ENCODE results near the gene ATAD3A.

The ATAD3A gene

DNA sequence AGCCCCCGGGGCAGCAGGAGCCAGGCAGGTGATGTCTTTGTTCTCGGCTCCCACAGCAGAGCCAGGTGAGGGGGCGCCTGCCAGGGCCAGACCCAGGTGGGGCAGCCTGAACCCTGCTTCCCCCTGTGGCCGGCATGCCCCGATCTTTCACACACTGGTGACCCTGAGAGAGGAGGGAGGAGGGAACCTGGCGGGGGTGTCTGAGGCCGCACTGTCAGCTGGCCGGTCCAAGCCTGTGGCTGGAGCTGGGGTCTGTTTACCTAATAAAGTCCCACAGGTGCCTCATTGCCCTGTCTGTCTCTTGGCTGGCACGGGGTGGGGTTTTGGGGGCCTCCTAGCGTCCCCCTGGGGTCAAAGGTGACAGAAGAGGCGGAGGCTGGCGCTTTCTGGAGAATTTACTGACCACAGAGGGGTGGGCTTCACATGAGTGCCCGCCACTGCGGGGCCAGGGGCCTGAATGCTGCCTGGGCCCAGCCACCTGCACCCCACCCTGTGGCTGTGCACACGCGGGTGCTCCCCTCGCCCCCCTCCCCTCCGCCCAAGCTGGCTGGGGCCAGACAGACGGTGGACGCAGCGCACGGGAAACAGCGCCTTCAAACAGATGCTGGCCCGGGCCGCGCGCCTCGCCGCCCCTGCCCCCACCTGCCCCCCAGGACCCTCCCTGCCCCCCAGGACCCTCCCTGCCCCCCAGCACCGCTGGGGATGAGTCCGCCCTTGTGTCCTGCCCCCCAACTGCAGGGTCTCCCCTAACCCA, 22.6 kb downstream of the ATAD3A start:
- DNase-seq (ENCODE audit: low spot score) = peak; percentile 26
- TF ChIP-seq, protein P1, sequence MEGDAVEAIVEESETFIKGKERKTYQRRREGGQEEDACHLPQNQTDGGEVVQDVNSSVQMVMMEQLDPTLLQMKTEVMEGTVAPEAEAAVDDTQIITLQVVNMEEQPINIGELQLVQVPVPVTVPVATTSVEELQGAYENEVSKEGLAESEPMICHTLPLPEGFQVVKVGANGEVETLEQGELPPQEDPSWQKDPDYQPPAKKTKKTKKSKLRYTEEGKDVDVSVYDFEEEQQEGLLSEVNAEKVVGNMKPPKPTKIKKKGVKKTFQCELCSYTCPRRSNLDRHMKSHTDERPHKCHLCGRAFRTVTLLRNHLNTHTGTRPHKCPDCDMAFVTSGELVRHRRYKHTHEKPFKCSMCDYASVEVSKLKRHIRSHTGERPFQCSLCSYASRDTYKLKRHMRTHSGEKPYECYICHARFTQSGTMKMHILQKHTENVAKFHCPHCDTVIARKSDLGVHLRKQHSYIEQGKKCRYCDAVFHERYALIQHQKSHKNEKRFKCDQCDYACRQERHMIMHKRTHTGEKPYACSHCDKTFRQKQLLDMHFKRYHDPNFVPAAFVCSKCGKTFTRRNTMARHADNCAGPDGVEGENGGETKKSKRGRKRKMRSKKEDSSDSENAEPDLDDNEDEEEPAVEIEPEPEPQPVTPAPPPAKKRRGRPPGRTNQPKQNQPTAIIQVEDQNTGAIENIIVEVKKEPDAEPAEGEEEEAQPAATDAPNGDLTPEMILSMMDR (IDR thresholded peaks at IDR 0.05; ENCODE audit: extremely low read depth, missing control alignments) = no peak

DNA sequence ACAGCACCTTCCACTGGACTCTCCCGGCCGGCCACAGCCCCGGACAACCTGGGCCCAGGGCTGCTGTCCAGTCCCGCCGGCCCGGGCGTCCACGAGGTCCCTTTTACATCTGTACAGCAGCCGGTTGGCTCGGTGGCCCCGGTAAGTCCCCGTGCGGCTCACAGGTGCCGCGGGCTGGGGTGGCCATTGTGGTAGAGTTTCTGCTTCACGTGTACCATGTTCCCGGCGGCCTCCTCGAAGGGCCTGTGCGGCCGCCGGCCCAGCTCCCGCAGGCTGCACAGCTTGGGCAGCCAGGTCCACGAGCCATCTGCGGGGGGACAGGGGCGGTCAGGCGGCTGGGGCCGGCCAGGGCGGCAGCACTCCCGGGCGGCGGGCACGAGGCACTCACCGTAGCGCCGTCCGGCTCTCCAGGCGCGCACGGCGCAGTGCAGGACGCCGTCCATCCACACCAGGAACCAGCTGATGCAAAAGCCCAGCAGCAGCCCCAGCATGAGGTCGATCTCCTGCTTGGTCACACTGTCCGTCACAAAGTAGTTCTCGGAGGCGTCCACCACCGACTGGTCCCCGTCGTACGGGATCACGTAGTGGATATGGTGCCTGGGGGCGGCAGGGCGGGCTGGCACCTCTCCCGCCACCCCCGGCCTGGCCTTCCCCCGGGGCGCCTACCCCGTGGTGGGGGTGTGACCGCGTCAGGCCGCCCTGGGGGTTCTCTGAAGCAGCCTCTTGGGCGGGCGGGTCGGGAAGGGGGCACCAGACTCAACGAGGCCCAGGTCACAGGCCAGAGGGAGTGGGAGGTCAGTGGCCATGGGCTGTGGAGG, 23.4 kb downstream of the ATAD3A start:
- TF ChIP-seq, protein P1 (IDR thresholded peaks at IDR 0.05; ENCODE audit: extremely low read depth, missing control alignments) = no peak
- peak; percentile 38 for DNase-seq (ENCODE audit: low spot score)

DNA sequence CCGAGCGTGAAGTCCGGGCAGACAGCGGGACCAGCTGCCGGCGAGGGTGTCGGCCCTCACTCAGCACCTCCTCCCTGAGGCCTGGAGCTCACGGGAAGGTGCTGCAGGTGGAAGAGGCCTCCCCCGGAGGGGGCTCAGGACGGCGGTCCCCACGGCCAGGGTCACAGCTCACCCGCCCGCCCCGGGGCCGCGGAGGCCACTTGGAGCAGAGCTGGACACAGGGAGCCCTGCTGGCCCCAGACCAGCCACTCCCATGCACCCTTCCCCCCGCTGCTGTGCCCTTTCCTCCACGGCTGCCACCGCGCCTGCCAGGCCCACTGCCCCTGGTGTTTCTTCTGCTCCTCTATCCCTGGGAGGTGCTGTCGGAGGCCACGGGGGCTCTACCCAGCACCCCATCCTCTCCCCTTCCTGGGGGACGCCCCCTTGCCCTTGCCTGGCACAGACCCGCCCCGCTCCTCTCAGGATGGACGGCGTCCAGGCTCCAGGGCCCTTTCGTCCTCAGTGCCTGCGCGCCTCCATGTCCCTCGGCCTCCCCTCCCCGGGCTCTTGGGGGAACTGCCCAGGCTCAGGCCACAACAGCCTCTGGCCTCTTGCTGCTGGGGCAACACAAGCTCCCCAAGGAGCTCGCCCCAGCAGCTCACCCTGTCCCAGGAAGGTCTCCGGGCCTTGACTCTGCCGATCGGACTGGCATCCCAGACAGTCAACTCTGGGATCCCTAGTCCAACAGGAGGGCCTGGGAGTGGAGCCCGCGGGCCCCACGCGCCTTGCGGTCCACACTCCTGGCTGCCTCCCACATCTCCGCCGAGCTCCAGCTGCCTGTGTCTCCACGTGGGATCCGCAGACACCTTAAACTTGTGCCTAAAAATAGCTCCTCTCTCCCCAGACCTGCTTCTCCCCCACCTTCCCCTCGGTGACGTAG, 24.3 kb downstream of the ATAD3A start:
- peak; percentile 41 for DNase-seq (ENCODE audit: low spot score)
- TF ChIP-seq, protein P1 (IDR thresholded peaks at IDR 0.05; ENCODE audit: extremely low read depth, missing control alignments) = no peak

DNA sequence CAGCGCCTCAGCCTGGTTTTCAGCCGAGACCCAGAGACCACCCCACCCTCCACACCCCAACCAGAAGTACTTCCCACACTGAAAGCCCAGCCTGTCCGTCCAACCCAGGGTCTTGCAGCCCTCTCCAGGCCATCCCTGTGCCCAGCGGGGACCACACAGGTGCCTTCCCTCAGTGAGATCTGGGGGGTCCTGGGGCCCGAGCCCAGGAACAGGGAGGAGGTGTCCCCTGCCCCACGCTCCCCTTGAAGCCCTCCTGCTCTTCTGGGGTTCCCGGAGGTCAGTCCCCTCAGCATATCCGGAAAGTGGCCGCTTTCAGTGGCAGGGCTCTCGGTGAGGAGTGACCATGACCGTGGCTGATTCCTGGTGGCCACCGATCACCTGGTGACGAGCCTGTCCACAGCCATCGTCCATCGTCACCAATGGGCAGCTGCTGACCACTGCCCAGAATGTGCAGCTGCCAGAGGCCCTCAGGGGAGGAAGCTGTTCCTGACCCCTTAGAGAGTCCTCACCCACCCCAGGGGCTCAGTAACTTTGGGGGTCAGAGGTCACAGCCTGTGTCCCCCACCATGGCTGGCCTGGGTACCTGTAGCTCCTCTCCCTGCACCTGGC, 25.1 kb downstream of the ATAD3A start:
- peak; percentile 24 for DNase-seq (ENCODE audit: low spot score)
- TF ChIP-seq, protein P1 (IDR thresholded peaks at IDR 0.05; ENCODE audit: extremely low read depth, missing control alignments) = no peak

DNA sequence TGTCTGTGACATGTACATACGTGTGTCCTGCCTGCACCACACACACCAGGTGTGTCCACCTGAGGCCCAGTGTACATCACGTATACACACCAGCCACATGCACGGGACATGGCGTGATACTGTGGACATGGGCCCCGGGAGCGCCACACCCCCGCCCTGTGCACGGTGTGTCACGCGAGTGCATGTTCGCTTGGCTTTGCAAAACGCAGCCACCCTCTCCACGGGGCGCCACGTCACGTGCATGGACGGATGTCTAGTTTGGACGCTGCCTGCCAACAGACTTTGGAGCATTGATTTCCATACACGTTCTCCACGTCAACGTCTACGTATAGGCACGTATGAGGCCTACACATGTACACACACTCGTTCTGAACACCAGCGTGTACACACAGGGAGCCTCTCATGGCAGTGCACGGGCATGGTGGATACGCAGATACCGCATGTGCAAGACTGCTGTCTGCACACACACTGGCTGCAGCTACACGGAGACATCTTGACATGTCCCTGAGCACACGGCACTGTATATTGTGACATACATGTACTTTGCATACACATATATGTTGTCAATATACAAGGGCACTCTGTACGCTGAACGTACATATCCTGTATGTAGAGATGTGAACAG, 25.8 kb downstream of the ATAD3A start:
- TF ChIP-seq, protein P1 (IDR thresholded peaks at IDR 0.05; ENCODE audit: extremely low read depth, missing control alignments) = no peak

DNA sequence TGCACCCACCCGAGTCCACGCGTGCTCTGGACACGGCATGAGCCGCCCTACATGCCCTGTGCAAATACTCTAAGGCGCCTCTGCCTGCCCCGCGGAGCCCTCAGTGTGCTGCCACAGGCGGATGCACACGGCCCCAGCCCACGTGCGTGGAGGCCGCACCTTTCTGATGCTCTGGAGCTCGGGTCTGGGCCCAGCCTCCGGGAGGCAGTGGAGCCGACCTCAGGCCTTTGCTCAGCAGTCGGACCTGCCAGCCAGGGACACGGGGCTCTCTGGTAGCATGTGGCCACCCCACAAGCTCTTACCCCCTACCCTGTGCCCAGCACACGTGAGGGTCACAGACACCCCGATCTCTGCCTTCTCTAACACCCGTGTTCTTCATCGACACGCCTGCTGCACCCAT, 26.4 kb downstream of the ATAD3A start:
- TF ChIP-seq, protein P1 (IDR thresholded peaks at IDR 0.05; ENCODE audit: extremely low read depth, missing control alignments) = no peak
- DNase-seq (ENCODE audit: low spot score) = peak; percentile 35

More for the DNA sequence above, 25.8 kb downstream of the ATAD3A start:
- DNase-seq (ENCODE audit: low spot score) = peak; percentile 39

Data from GM20000 (cell line).